K562 (cell line): ENCODE measurements around the gene SOWAHA. TPM values are rescaled to one million over a fixed set of nuclear protein-coding genes. Genes with fewer than 3 reads are reported as not detected.

Experiments used
- BRD9 ChIP-seq: fragments of 450-650 bp; IDR thresholded peaks from 2 replicates; pipeline ENCODE4 v1.6.1; 2018; ENCODE audit warnings: low read depth; ENCODE audit not compliant: partially characterized antibody
- BRF1 ChIP-seq: IDR thresholded peaks from 3 replicates; pipeline ENCODE4 v1.6.1; 2011; ENCODE audit warnings: borderline replicate concordance, mild to moderate bottlenecking; ENCODE audit not compliant: insufficient read length; ENCODE audit errors: extremely low read depth
- JUND ChIP-seq, 2 experiments: IDR thresholded peaks; 2 replicates in 1 of 2; 3 replicates in 1 of 2; pipeline ENCODE4 v1.6.1; 2011; ENCODE audit warnings: borderline replicate concordance in 2 of 2, low read depth in 2 of 2, low read length in 2 of 2, improper control_type of control experiment in 1 of 2, missing biosample characterization in 1 of 2, missing genetic modification characterization in 1 of 2, missing genetic modification reagents in 1 of 2
- MYC ChIP-seq, 2 experiments: fragments of 250-450 bp in 1 of 2; sonication (Bioruptor Pico) in 1 of 2; IDR thresholded peaks; 2 replicates each; pipeline versions ENCODE4 v1.5.1 to v1.6.1; 2012 to 2021; ENCODE audit warnings: low read depth in 2 of 2, borderline replicate concordance in 1 of 2, improper control_type of control experiment in 1 of 2, low read length in 1 of 2, mild to moderate bottlenecking in 1 of 2, moderate library complexity in 1 of 2
- NBN ChIP-seq: fragments of 450-650 bp; IDR thresholded peaks from 2 replicates; pipeline ENCODE4 v1.6.1; 2016; ENCODE audit warnings: low read depth, mild to moderate bottlenecking
- NR2C2 ChIP-seq, 2 experiments: fragments of 200-800 bp in 1 of 2; sonication (Bioruptor generic) in 1 of 2; sonication (generic) in 1 of 2; formaldehyde crosslinking in 1 of 2; IDR thresholded peaks; 2 replicates each; pipeline versions ENCODE4 v1.6.1 to v1.8.0; 2016 to 2022; ENCODE audit warnings: mild to moderate bottlenecking in 1 of 2, missing compliant biosample characterization in 1 of 2, missing genetic modification characterization in 1 of 2, missing genetic modification reagents in 1 of 2
- PRMT5 ChIP-seq: sonication (generic); formaldehyde crosslinking; IDR thresholded peaks from 2 replicates; pipeline ENCODE4 v1.5.0; 2020; ENCODE audit warnings: missing genetic modification reagents
- RFX1 ChIP-seq: fragments of 450-650 bp; IDR thresholded peaks from 2 replicates; pipeline ENCODE4 v1.6.1; 2016; ENCODE audit warnings: mild to moderate bottlenecking, moderate library complexity
- TOE1 ChIP-seq, 2 experiments: fragments of 450-650 bp in 1 of 2; sonication (generic) in 1 of 2; formaldehyde crosslinking in 1 of 2; IDR thresholded peaks; 2 replicates each; pipeline versions ENCODE4 v1.7.1 to v1.8.0; 2016 to 2022; ENCODE audit warnings: borderline replicate concordance in 2 of 2, mild to moderate bottlenecking in 2 of 2, antibody characterized with exemption in 1 of 2, inconsistent platforms in 1 of 2, low read depth in 1 of 2, missing genetic modification reagents in 1 of 2, moderate library complexity in 1 of 2
- ZNF311 ChIP-seq: fragments of 250-450 bp; sonication (Bioruptor Pico); IDR thresholded peaks from 2 replicates; pipeline ENCODE4 v1.4.0; 2020; ENCODE audit warnings: mild to moderate bottlenecking, moderate library complexity
- polyA plus RNA-seq, 8 experiments: library from polyadenylated mRNA; depleted of rRNA in 4 of 8; stranded (reverse) in 5 of 8; unstranded in 3 of 8; fragments of >200 nt; fragmentation: Nextera tagmentation in 2 of 8; fragmentation: Illumina TruSeq in 1 of 8; extraction: Ambion mirVana in 2 of 8; extraction: Trizol in 1 of 8; gene quantifications; 2 replicates each; pipeline versions ENCODE4 v1.2.1 to v1.2.3, GENCODE V29; 2011 to 2014; ENCODE audit warnings: inconsistent platforms in 1 of 8, missing spikeins in 1 of 8
- total RNA-seq, 7 experiments: library from RNA; depleted of rRNA in 6 of 7; stranded (reverse); fragments of >200 nt in 6 of 7; fragmentation: Illumina TruSeq in 2 of 7; extraction: Trizol in 2 of 7; gene quantifications; 2 replicates each; pipeline versions ENCODE4 v1.2.1 to v1.2.3, GENCODE V29; 2011 to 2021; ENCODE audit warnings: low replicate concordance in 1 of 7
- TF ChIP-seq, protein P1 (sequence below): fragments of 200-800 bp; sonication (Bioruptor generic); IDR thresholded peaks from 2 replicates; pipeline ENCODE4 v1.6.1; 2016; ENCODE audit warnings: missing genetic modification characterization, missing compliant biosample characterization
- TF ChIP-seq, protein P2 (sequence below): fragments of 200-800 bp; sonication (Bioruptor generic); IDR thresholded peaks from 2 replicates; pipeline ENCODE4 v1.6.1; 2017; ENCODE audit warnings: missing genetic modification characterization, missing compliant biosample characterization
- TF ChIP-seq, protein P3 (sequence below): fragments of 450-650 bp; IDR thresholded peaks from 2 replicates; pipeline ENCODE4 v1.6.1; 2017; ENCODE audit warnings: antibody characterized with exemption
- TF ChIP-seq, protein P4 (sequence below): IDR thresholded peaks from 2 replicates; pipeline ENCODE4 v1.6.1; 2016; ENCODE audit warnings: missing genetic modification characterization, missing compliant biosample characterization

The SOWAHA gene
- total and polyA plus RNA-seq, 9 of the 15 experiments (the other 6 are each of a cell fraction or from before 2014, with no cell fraction given): not detected

DNA sequence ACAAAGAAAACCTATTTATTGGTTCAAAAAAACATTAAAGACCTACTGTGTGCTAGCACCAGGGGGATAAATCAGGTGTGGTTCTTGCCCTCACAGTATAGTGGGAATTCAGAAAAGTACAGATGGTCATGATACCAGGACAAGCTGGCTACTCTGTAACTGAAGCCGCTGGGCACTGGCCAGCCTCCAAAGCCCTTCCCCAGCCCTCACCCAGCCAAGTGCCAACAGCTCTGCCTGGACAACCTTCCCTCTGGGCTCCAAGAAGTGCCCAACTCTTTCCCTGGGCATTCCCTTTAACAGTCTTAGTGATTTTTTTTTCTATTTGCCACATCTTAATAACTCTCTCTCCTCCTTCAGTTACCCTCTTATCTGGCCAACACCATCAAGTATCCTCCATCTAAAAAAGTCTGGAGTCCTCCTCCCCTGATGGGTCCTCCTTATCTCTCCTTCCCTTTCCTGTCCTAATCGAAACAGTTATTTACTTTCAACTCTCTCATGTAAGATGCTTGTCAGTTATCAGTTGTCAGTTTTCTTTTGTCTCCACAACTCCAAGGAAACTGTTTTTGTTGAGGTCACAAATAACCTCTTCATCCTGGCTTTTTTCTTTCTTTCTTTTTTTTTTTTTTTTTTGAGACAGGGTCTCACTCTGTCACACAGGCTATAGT is 22.8 kb upstream of the SOWAHA start (continued):
- peak; percentile 50; the same call in 1 of the 2 replicates for TF ChIP-seq JUND (IDR thresholded peaks at IDR 0.05; ENCODE audit: borderline replicate concordance, low read depth, low read length)
- TF ChIP-seq JUND (tag; IDR thresholded peaks at IDR 0.05; ENCODE audit: borderline replicate concordance, low read depth, low read length): peak; percentile 34; the same call in 1 of the 3 replicates
- no peak for TF ChIP-seq NR2C2 (CRISPR knock-in tag; IDR thresholded peaks at IDR 0.05)
- no peak for TF ChIP-seq NR2C2 (tag; IDR thresholded peaks at IDR 0.05)
- TF ChIP-seq BRF1: no peak
- TF ChIP-seq, protein P1, sequence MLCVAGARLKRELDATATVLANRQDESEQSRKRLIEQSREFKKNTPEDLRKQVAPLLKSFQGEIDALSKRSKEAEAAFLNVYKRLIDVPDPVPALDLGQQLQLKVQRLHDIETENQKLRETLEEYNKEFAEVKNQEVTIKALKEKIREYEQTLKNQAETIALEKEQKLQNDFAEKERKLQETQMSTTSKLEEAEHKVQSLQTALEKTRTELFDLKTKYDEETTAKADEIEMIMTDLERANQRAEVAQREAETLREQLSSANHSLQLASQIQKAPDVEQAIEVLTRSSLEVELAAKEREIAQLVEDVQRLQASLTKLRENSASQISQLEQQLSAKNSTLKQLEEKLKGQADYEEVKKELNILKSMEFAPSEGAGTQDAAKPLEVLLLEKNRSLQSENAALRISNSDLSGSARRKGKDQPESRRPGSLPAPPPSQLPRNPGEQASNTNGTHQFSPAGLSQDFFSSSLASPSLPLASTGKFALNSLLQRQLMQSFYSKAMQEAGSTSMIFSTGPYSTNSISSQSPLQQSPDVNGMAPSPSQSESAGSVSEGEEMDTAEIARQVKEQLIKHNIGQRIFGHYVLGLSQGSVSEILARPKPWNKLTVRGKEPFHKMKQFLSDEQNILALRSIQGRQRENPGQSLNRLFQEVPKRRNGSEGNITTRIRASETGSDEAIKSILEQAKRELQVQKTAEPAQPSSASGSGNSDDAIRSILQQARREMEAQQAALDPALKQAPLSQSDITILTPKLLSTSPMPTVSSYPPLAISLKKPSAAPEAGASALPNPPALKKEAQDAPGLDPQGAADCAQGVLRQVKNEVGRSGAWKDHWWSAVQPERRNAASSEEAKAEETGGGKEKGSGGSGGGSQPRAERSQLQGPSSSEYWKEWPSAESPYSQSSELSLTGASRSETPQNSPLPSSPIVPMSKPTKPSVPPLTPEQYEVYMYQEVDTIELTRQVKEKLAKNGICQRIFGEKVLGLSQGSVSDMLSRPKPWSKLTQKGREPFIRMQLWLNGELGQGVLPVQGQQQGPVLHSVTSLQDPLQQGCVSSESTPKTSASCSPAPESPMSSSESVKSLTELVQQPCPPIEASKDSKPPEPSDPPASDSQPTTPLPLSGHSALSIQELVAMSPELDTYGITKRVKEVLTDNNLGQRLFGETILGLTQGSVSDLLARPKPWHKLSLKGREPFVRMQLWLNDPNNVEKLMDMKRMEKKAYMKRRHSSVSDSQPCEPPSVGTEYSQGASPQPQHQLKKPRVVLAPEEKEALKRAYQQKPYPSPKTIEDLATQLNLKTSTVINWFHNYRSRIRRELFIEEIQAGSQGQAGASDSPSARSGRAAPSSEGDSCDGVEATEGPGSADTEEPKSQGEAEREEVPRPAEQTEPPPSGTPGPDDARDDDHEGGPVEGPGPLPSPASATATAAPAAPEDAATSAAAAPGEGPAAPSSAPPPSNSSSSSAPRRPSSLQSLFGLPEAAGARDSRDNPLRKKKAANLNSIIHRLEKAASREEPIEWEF: no peak
- TF ChIP-seq TOE1 (IDR thresholded peaks at IDR 0.05; ENCODE audit: borderline replicate concordance): no peak
- TF ChIP-seq TOE1 (CRISPR knock-in tag; IDR thresholded peaks at IDR 0.05; ENCODE audit: borderline replicate concordance, low read depth): no peak
- TF ChIP-seq RFX1: no peak
- TF ChIP-seq, protein P2, sequence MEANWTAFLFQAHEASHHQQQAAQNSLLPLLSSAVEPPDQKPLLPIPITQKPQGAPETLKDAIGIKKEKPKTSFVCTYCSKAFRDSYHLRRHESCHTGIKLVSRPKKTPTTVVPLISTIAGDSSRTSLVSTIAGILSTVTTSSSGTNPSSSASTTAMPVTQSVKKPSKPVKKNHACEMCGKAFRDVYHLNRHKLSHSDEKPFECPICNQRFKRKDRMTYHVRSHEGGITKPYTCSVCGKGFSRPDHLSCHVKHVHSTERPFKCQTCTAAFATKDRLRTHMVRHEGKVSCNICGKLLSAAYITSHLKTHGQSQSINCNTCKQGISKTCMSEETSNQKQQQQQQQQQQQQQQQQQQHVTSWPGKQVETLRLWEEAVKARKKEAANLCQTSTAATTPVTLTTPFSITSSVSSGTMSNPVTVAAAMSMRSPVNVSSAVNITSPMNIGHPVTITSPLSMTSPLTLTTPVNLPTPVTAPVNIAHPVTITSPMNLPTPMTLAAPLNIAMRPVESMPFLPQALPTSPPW (CRISPR knock-in tag): peak; percentile 51; the same call in 1 of the 2 replicates
- TF ChIP-seq PRMT5: no peak
- TF ChIP-seq, protein P3, sequence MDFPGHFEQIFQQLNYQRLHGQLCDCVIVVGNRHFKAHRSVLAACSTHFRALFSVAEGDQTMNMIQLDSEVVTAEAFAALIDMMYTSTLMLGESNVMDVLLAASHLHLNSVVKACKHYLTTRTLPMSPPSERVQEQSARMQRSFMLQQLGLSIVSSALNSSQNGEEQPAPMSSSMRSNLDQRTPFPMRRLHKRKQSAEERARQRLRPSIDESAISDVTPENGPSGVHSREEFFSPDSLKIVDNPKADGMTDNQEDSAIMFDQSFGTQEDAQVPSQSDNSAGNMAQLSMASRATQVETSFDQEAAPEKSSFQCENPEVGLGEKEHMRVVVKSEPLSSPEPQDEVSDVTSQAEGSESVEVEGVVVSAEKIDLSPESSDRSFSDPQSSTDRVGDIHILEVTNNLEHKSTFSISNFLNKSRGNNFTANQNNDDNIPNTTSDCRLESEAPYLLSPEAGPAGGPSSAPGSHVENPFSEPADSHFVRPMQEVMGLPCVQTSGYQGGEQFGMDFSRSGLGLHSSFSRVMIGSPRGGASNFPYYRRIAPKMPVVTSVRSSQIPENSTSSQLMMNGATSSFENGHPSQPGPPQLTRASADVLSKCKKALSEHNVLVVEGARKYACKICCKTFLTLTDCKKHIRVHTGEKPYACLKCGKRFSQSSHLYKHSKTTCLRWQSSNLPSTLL: no peak
- no peak; the same call in 1 of the 2 replicates for TF ChIP-seq MYC (IDR thresholded peaks at IDR 0.05; ENCODE audit: low read depth, low read length)
- TF ChIP-seq MYC (CRISPR knock-in tag; IDR thresholded peaks at IDR 0.05; ENCODE audit: borderline replicate concordance, low read depth): no peak
- no peak for TF ChIP-seq ZNF311 (CRISPR knock-in tag)
- TF ChIP-seq, protein P4, sequence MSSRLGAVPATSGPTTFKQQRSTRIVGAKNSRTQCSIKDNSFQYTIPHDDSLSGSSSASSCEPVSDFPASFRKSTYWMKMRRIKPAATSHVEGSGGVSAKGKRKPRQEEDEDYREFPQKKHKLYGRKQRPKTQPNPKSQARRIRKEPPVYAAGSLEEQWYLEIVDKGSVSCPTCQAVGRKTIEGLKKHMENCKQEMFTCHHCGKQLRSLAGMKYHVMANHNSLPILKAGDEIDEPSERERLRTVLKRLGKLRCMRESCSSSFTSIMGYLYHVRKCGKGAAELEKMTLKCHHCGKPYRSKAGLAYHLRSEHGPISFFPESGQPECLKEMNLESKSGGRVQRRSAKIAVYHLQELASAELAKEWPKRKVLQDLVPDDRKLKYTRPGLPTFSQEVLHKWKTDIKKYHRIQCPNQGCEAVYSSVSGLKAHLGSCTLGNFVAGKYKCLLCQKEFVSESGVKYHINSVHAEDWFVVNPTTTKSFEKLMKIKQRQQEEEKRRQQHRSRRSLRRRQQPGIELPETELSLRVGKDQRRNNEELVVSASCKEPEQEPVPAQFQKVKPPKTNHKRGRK: no peak
- TF ChIP-seq BRD9: peak; percentile 56
- peak; percentile 30; the same call in 1 of the 2 replicates for TF ChIP-seq NBN
